ENCODE measurements around the gene NPTX1.

DNA sequence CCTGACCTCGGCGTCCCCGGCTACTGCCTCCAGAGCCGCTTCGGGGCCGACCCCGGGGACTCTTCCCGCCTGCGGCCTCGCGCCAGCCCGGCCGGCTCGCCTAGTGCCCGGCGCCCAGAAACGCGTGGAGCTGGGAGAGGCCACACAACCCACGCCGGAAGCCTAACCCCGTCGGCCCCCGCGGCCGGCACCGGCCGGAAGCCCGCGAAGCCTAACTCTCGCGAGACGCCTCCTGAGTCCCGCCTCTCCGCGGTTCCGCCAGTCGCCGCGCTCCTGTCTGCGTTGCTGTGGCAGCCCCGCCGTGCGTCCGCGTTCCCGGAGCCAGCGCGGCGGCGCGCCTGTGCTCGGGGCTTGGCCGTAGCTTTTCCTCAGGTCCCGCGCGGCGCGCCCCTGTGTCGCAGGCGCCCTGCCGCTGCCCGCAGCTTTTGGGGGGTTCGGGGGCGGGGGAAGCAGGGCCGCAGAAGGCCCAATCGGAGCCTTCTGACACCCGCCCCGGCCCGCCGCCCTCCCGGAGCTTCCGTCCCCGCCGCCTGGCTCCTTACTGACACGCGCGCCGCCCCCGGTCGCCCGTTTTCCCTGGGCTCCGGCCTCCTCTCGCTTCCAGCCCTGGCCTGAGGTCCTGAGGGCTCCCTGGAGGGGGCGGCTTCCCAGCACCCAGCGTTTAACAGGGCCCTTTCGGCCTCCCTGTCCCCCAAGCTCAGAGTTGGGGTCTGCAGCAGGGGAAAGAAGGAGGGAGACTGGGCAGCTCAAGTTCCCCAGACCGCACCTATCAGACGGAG lies 21.7 kb downstream of the NPTX1 start:
- no peak for TF ChIP-seq EZH2phosphoT487 (IDR thresholded peaks at IDR 0.05; ENCODE audit: borderline replicate concordance, low read depth, low read length)
- TF ChIP-seq, protein P1, sequence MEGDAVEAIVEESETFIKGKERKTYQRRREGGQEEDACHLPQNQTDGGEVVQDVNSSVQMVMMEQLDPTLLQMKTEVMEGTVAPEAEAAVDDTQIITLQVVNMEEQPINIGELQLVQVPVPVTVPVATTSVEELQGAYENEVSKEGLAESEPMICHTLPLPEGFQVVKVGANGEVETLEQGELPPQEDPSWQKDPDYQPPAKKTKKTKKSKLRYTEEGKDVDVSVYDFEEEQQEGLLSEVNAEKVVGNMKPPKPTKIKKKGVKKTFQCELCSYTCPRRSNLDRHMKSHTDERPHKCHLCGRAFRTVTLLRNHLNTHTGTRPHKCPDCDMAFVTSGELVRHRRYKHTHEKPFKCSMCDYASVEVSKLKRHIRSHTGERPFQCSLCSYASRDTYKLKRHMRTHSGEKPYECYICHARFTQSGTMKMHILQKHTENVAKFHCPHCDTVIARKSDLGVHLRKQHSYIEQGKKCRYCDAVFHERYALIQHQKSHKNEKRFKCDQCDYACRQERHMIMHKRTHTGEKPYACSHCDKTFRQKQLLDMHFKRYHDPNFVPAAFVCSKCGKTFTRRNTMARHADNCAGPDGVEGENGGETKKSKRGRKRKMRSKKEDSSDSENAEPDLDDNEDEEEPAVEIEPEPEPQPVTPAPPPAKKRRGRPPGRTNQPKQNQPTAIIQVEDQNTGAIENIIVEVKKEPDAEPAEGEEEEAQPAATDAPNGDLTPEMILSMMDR (conservative IDR thresholded peaks at IDR 0.05; ENCODE audit: low read length) = peak; percentile 25; the same call in 1 of the 2 replicates
